RWPE1 (cell line): ENCODE data around the gene FAM20A.
A peak's percentile ranks its signal among the peaks of the same experiment; 100 is the strongest.

ENCODE experiments used
- CTCF ChIA-PET: fragments of 350-600 bp; sonication (Branson Sonifier 250); formaldehyde crosslinking; extraction: SDS; loops from one replicate; lab custom pipeline; 2021; lab: Yijun Ruan, JAX
- POLR2A ChIA-PET: fragments of 400-600 bp; formaldehyde crosslinking; extraction: SDS; loops from one replicate; lab custom pipeline; 2020; ENCODE audit warnings: antibody characterized with exemption; ENCODE audit not compliant: low non-redundant PET; lab: Yijun Ruan, JAX
- DNase-seq: peaks from one replicate; pipeline ENCODE4 v3.0.0; 2012; ENCODE audit warnings: low spot score
- H3K27ac ChIP-seq: fragments of 450-650 bp; 2 replicates; pipeline ENCODE4 v1.5.1; 2017
- CTCF ChIP-seq: fragments of 450-650 bp; conservative IDR thresholded peaks from 2 replicates; pipeline ENCODE4 v1.5.1; 2017; ENCODE audit warnings: low read depth, mild to moderate bottlenecking

Gene FAM20A

GRCh38 chr17:68599552-68600066 is 1.6 kb downstream of the FAM20A start:
- ChIA-PET POLR2A (no interaction called here), CTCF (interaction anchor here (0.9 kb wide), 2 partner anchors 14 to 61 kb away, joined by 3 to 4 read pairs; no protein-coding TSS in a partner anchor)
- H3K27ac ChIP-seq, result peak overlapping the region; percentile 68
- no peak for DNase-seq
- TF ChIP-seq CTCF, result no peak

GRCh38 chr17:68599091-68599490 is 2.1 kb downstream of the FAM20A start:
- no peak for TF ChIP-seq CTCF
- DNase-seq, result no peak
- ChIA-PET POLR2A (no interaction called here), CTCF (interaction anchor here (0.7 to 0.9 kb wide), 2 partner anchors 15 to 64 kb away, joined by 3 to 5 read pairs; no protein-coding TSS in a partner anchor)
- peak overlapping the region; percentile 68 for H3K27ac ChIP-seq

GRCh38 chr17:68598545-68598961 is 2.6 kb downstream of the FAM20A start:
- no peak for TF ChIP-seq CTCF
- no peak overlapping the region for H3K27ac ChIP-seq
- no peak for DNase-seq
- ChIA-PET POLR2A (no interaction called here), CTCF (interaction anchor here (0.6 to 0.7 kb wide), 3 partner anchors 50 to 131 kb away, joined by 3 to 5 read pairs (median 4); no protein-coding TSS in a partner anchor)

- CTCF ChIA-PET, result interaction anchor here (0.6 kb wide), 2 partner anchors 50 to 131 kb away, joined by 3 to 4 read pairs; no protein-coding TSS in a partner anchor
- no peak for DNase-seq
- POLR2A ChIA-PET, result no interaction called here
- TF ChIP-seq CTCF, result no peak
- H3K27ac ChIP-seq, result no peak overlapping the region
Observed at GRCh38 chr17:68598074-68598473, 3.1 kb downstream of the FAM20A start.

GRCh38 chr17:68596411-68596945 is 4.7 kb downstream of the FAM20A start:
- ChIA-PET CTCF (no interaction called here), POLR2A (no interaction called here)
- no peak for DNase-seq
- H3K27ac ChIP-seq, result no peak overlapping the region
- no peak for TF ChIP-seq CTCF

GRCh38 chr17:68595986-68596385 is 5.2 kb downstream of the FAM20A start:
- no peak overlapping the region for H3K27ac ChIP-seq
- POLR2A ChIA-PET, result no interaction called here
- CTCF ChIA-PET, result no interaction called here
- TF ChIP-seq CTCF, result no peak
- no peak for DNase-seq
